GM18868 (cell line): ENCODE measurements around the gene MEG3.

Source experiments
- ATAC-seq: cut with Tn5 transposase; IDR thresholded peaks from one replicate; pipeline ENCODE4 v1.9.1; 2021; ENCODE audit warnings: mild to moderate bottlenecking, moderate library complexity; ENCODE audit not compliant: unreplicated experiment

Gene MEG3

DNA sequence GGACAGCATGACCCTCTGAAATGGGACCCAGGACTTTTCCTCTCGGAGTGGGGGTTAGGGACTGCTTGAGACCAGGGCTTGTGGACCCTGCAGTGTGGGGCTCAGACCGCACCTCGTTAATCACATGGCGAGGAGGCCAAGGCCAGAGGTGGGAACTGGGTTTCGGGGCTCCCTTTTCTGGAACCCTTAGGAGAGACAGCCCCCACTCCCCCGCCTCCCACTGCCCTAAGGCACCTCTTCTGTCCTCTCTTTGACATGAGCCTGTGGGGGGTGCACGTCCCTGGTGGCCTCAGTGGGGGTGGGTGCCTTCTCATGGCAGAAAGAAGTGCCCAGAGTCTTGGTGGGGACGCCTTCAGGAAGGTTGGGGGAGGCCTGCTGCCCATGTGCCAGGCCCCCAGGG lies 53.3 kb downstream of the MEG3 start:
- no peak for ATAC-seq

DNA sequence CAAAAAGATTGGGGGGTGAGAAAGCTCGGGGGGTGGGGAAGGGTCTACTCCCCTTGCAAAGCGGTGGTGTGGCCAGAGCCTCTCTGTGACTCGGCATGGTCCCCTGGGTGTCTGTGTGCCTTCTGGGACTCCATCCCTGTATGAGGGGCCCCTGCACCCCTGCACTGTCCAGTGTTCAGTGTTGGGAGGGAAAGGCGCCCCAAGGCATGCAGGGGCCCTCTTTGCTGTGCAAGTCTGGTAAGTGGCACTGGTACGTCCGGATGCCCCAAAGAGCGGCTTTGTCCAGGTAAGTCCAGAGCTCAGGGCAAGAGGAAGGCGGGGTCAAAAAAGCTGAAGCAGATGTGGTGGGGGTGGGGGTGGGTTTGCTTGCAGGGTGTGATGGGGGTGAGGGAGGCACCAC lies 53.9 kb downstream of the MEG3 start:
- no peak for ATAC-seq

DNA sequence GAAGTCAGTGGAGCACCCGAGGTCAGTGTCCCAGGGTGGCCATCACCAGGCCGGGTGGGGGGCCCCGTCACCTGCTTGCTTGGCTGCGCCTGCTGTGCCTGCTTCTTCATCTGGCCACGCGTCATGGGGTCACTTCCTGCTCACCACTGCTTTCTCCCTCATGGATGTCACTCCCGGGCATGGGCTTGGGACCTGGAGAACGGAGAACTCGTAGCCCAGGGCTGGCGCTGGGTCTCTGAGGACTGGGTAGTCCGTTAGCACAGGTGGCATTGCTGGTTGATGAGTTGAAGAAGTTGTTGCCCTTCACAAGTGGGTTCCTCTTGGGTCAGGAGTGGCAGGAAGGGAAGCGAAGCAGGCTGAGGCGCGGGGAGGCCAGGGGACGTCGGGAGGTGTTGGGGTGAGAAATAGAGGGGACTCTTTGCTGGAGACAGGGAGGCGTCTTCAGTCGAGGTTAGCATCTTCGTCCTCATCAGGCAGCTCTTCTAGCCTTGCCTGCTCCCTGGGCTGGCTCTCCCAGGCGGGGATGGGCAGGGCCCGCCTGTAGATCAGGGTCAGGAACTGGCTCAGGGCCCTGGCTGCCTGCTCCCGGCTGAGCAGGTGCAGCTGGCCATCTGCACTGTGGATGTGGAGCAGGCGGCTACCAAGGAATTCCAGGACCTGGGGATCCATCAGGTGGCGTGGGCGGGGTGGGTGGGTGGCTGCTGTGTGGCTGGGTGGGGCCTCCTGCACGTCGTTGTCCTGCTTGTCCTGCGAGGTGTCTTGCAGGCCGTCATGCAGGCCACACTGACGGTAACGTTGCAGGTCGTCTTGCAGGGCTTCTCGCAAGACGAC lies 54.6 kb downstream of the MEG3 start:
- ATAC-seq, result no peak

DNA sequence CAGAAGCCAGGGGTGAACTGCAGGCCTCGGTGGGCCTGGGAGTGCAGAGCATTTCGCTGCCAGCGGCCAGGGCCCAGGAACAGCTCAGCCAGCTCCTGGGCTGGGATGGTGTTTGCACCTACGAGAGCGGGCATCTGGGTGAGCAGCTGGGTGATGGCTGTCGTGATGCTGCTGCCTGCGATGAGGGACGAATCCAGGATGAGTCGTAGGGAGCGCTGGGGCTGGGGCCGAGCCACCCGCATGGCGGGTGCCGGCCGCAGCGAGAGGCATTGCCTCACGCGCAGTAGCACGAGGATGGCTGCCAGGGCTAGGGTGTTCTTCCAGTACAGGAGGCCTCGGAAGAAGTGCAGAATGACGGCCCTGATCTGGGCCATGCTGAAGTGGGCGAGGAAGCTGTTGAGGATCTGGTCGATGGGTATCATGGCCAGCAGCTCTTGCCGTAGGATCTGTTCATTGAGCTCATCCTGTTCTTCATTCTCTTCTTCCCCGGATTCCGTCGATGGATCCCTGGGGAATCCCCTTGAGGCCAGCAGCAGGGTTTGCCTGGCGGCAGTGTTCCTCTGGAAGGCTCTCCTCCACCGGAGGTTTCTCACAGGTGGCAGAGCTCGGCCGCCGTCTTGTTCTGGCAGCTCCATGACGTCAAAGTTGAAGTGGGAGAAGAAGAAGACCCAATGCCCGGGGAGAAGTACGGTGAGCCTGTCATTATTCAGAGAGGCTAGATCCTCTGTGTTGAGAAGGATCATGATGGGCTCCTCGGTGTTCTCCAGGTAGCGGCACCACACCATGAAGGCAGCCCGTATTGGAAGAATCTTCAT lies 55.5 kb downstream of the MEG3 start:
- ATAC-seq, result no peak

DNA sequence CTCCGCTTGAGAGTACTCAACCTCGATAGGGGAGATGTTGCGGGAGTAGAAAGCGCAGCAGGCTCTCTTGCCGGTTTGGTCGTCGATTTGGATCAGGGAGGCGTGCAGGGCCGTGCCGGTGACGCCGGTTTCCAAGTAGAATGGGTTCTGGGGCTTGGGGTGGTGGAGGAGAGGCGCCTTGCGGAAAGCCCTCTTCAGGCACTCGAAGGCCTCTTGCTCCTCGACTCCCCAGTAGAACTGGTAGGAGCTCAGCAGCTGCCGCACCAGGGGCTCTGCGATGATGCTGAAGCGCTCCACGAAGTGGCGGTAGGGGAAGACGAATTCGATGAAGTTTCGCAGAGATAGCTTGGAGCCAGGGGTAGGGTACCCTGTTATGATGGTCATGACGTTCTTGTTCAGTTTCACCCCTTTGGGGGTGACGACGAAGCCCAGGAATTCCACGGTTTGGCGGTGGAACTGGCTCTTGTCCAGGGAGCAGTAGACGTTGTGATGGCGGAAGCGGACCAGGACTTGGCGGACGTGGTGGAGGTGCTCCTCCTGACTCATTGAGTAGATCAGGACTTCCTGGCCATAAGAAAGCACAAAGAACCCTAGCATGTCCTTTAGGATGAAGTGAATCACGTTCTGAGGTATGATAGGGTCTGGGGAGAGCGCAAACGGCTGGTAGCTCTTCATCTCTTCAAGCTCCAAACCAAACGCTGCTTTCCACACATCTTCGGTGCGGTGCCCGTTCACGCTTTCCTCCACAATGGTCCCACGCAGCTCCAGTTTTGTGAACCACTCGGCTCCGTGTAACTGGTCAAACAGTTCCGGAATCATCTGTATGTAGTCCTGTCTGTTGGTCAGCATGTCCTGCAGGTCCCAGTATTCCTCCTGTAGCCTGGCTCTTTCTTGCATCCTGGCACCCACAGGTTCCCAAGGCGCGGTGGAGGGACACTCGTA lies 56.4 kb downstream of the MEG3 start:
- ATAC-seq, result no peak

DNA sequence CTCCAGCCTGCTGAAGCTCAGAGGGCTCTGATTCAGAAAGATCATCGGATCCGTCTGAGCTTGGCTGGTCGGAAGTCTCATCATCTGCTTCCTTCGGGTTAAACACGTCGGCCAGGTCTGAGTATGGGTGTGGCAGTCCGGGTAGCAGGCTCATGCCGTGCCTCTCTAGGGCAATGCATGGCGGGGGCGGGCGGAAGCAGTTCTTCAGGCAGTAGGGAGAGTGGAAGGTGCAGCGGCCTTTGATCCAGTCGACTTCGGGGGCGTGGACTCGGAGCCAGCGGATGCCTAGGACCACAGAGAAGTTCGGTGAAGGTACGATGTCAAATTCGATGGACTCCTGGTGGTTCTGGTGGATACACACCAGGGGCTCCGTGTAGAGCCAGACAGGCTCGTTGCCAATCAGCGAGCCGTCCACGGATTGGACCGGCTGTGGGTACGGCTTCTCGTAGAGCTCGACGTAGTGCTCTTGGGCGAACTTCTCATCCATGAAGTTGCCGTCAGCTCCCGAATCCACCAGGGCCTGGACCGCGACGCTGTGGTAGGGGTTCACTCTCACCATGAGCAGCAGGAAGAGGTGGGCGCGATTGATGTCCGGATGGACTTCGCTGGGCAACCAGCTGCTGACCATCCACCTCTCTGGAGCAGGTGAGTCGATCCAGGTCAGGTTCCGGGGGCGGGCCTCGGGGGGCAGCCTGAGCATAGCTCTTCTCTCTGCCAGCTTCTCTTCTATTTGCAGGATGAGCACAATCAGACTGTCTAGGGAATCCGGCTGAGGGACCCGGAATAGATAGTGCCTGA lies 57.3 kb downstream of the MEG3 start:
- no peak for ATAC-seq

DNA sequence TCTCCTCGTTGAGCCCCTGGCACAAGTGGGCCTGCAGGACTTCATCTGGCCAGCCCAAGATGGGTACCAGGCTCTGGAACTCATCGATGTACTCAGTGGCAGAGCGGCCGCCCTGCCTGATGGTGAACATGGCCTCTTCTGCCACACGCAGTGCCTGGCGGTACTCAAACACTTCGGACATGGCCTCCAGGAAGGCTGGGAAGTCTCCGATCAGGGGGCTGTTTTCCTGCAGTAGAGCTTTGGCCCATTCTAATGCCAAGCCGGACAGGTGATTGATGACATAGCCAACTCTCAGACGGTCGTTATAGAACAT lies 57.8 kb downstream of the MEG3 start:
- ATAC-seq, result no peak

DNA sequence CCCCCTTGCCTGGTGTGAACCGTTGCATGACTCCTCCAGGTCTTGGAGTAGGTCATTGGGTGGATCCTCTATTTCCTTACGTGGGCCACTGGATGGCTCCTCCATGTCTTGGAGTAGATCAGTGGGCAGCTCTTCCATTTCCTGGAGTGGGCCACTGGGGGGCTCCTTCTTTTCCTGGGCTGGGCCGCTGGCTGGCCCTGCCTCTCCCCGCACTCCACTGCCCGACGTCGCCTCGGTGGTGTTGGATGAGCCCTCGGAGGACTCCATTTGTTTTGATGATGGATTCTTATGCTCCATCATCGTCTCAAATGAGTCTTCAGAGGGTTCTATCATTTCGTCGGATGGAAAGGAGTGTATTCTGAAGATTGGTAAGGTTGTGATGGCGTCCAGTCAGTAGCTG lies 58.5 kb downstream of the MEG3 start:
- ATAC-seq, result no peak

DNA sequence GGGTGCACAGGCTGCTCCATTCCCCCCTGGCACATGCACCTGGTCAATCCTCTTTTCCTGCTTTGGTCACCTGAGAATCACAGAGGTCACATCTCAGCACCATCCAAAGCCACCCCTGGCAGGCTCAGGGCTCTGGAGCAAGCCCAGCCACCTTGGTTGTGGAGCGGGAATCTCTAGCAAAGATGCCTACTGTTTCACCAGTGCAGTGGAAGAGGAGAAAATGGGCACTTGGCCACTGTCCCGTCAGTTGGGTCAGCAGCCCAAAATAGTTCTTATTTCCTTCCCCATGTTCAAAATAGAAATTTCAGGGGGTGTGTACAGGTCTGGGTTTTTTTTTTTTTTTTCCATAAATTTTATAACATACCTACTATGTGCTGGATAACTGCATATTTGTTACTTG lies 59.3 kb downstream of the MEG3 start:
- no peak for ATAC-seq

DNA sequence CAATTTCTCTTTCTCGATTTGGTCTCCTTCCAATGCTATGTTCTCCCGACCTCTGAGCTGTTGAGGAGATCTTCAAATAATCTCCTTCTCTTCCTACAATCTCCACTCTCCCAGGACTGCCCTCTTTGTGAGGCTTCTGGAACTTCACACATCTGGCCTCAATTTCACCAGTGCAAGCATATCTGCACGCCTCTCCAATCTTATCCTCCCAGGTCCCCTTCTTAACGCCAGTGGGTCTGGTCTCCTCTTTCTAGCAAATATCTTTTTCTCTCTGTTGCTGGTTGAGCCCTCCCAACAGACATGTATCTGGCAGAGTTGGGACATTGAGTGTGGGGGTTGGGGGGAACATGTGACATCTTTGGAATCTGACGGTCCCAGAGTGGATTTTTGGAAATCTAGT lies 59.7 kb downstream of the MEG3 start:
- ATAC-seq, result no peak

DNA sequence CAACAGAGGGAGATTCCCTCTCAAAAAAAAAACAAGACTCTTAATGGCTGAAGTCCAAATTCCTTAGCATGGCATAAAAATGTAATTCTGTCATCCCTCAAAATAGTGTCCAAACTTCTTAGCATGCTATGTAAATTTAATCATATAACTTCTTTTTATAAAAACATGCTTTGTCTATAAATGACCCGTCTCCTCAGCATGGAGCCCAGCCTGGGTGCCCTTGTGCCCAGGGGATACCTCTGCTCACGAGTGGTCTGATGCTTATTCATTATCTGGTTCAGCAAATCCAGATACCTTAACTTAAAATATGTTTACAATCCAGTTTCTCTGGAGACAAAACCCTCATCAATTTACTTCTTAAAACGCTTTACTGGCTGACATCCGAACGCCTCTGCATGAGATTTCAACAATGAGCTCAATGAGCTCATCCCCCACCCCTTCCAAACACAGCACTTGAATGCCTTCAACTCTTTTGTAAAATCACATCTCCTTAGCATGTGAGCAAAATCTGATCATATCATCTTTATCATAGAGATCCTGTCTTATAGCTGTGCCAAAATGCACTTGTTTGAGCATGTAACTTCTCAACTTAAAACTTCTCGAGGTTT lies 61.9 kb downstream of the MEG3 start:
- ATAC-seq, result no peak

DNA sequence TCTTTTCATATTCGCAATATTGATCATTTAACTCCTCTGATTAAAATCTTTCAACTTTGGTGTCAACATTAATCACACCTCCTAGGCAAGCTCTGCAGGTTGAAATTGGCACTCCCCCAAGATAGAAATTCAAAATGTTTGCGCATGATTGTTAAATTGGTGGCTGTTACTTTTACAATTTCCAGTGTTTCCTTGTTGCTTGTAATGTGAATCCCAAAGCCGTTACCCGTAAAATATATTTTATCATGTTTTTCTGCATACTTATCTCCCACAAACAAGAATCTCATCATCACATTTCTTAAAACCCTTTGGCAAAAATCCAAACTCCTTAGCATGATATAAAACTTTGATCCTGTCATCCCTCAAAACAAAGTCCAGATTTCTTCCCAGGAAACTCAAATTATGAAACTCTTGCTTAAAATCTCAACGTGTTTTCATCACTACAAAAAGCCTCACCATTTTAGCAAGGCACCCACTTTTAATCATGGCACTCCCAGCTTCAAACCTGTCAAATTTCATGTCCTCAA lies 62.9 kb downstream of the MEG3 start:
- ATAC-seq, result no peak

DNA sequence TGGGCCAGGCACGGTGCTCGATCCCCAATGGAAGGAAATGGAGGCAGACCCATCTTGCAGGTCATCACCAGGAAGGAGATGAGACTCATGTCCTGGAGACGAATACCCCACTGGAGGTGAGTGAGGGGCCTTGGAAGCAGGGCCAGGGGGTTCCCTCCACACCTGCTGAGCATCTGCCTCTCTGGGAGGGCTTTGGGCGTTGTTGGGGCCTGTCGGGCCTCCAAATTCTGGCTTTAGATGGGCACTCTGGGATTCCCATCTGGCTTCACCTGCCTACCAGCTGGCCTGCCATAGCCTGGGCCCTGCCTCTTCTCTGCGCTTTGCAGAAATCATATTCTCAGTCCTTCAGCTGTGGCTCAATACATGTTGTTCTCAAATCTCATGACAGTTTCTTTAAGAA lies 63.7 kb downstream of the MEG3 start:
- ATAC-seq, result no peak

DNA sequence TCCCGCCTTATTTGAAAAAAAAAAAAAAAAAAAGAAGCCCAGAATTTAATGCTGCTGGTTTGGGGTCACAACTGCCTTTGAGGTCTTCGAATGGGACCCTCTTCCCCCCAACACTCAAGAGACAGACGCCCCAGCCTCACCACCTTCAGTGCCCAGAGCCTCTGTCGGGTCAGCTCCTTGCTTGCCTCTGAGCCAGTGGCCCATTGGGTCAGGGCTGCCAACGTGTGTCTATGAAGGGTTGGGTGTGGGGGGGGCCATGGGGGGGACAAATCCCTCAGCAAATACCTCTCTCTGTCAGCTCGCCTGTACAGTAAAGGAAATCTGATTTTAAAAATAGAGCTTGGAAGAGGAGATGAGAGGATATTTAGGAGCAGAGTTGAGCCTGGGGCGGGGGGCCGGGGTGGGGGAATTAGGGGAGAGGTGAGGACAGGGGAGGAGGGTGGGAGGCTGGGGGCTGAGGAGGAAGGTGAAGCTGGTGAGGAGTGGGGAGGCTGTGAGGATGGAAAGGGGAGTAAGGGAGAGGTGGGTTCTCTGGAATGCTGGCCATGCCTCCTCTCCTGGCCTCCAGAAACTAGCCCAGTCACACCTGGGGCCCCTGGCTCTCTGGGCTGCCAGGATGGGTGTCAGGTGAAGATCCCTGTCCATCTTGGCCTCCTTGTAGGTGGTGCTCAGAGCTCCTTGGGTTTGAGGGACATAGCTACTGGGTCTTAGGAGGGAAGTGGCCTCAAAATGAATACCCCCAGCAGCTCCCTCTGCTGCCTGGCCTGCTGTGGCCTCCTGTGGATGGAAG lies 64.3 kb downstream of the MEG3 start:
- no peak for ATAC-seq

DNA sequence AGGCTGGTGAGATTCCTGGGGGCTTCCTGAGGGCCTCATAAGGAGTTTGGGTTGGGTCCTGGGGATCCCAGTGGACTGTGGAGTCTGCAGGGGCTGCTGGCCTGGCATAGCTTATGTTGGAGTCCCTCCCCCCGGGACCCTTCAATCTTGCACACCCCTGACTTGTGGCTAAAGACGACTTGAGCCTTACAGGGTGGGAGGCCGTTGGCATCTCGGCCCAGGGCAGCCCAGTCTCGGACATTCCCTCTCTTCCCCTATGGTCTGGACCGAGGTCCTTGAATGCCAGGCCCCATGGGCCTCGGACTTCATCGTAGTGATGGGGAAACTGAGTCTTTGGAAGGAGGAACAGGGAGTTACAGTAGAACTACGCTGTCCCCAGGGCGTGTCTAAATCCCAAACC lies 65.1 kb downstream of the MEG3 start:
- no peak for ATAC-seq

DNA sequence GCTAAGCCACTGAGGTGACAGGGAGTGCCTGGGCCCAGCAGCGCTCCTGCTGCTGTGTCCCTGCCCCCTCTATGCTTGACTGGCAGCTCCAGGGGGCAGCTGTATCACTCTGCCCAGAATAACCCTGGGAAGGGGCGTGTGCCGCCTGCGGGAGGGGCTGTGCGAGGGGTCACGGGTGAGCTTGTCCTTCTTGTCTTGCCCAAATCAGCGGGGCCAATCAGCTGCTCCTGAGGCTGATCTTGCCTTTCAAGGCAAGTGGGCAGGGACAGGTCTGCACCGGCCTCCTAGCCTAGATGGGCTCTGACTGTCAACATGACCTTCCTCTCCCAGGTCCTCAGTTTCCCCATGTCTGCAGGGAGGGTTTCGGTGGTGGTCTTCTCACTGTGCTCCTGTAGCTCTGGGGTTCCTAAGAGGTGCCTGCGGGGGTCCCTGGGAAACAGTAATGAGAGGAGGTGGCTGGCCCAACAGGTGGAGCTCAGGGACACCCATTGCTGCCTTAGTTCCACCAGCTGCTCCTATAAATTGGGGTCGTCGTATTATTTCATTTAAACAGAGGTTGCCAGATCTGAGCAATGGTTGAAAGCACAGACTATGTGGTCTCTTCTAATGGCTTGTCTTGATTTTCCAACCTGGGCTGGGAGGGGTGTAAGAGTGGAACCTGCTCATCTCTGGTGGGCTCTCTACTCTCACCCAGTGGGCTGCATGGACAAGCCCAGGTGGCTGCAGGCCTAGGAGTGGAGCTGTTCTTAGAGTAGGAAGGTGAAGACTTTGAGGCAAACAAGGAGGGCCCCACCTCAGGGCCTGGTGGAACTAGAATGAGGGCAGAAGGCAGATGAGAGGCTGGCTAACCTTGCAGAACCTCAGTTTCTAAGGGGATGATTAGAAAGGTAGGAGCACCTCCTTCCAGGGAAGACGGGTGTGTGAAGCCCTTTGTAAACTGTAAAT lies 65.9 kb downstream of the MEG3 start:
- ATAC-seq, result no peak

DNA sequence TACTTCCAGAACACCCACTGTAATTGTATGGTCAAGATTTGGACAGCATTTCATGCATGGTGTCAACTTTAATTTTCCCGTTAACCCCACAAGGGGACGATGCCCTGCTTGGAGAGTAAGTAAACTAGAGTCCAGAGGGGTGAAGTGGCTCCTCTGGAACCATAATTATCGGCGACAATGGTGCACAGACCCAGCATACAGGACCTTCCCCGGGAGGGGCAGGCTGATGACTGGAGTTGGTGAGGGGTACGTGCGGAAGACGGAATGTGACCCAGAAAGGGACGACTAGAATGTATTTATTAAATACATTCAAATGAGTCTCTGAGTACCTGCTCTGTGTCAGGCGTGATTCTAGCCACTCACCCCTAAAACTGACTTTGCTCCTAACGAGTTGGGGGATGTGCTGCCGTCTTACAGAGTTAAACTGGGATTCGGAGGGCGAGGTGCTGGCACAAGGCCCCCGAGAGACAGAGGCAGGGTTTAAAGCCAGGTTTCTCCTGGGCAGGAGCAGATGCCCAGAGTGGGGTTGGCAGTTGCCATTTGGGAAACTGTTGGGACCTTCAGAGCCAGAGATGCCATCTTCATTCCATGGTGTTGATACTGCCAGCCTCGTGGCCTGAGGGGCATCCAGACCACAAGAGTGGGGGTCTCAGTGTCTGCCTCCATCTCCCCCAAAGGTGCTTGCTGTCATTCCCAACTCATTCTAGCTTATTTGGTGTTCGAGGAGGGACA lies 66.7 kb downstream of the MEG3 start:
- no peak for ATAC-seq
